Measurements from ENCODE around the gene TMEM267. TPM values are rescaled to one million over a fixed set of nuclear protein-coding genes. Genes with fewer than 3 reads are reported as not detected.

TMEM267 gene
- total and polyA plus RNA-seq, 2 of the 4 experiments (the other 2 are of a cell fraction), result 9.2 to 12.0 TPM

DNA sequence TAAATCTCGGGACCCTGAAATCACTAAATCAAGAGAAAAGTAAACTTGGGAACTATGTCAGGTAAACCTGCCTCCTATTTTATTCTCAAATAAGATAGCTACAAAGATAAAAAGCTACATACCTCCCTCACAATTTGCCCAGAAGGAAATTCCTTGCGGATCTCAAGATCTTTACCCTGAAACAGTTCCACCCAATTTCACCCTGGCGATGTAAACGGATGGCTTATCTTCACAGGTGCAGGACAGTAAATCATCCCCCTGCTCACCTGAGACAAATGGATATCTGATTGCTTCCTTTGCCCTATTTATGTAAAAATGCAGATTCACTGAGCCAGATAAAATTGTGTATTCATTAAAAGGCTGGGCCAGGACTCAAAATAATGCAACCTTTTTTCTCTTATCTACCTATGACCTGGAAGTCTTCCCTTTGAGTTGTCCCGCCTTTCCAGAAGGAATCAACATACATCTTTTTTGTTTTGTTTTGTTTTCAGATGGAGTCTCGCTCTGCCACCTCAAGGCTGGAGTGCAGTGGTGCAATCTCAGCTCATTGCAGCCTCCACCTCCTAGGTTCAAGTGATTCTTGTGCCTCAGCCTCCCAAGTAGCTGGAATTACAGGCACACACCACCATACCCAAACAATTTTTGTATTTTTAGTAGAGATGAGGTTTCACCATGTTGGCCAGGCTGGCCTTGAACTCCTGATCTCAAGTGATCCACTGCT lies 13.8 kb downstream of the TMEM267 start:
- Histone ChIP-seq H2BK120ac (ENCODE audit: low read depth, low read length) (no peak overlapping the region), H4K8ac (ENCODE audit: low read depth in 2 of 2, low read length in 2 of 2) (no peak overlapping the region), H3K4me1 (ENCODE audit: control insufficient read depth, insufficient read depth, low read length) (no peaks in the 10 kb centered on the region), H3K27ac (ENCODE audit: insufficient read depth, low read length) (no peak overlapping the region), H3K9me1 (ENCODE audit: insufficient read depth, low read length) (no peaks in the 10 kb centered on the region), H3K4me2 (ENCODE audit: low read depth, low read length) (no peak overlapping the region), H2AK5ac (ENCODE audit: low read depth, low read length) (no peak overlapping the region), H4K20me1 (ENCODE audit: insufficient read depth, low read length) (no peaks in the 10 kb centered on the region), H2AFZ (replicated peaks; ENCODE audit: low read length, poor library complexity) (no peak overlapping the region), H4K91ac (ENCODE audit: insufficient read depth, low read depth, low read length) (no peak overlapping the region), H2BK15ac (ENCODE audit: low read depth, low read length) (no peak overlapping the region), H3K56ac (ENCODE audit: extremely low read depth, insufficient read depth, low read length) (no peak overlapping the region), H2BK20ac (ENCODE audit: low read depth, low read length) (no peak overlapping the region), H3K14ac (replicated peaks; ENCODE audit: low read depth, low read length) (no peak overlapping the region), H3K36me3 (ENCODE audit: control insufficient read depth, insufficient read depth, low read length) (peaks cover 2% of the 10 kb centered on the region; the same call in 1 of the 2 replicates), H3K9me3 (ENCODE audit: control insufficient read depth, insufficient read depth, low read length) (peaks cover 3% of the 10 kb centered on the region), H3K23ac (ENCODE audit: low read depth, low read length) (no peak overlapping the region), H2BK5ac (ENCODE audit: low read depth, low read length, poor library complexity, severe bottlenecking) (no peak overlapping the region), H3K79me1 (ENCODE audit: low read depth in 1 of 2, low read length in 2 of 2) (peaks cover 4 to 7% of the 10 kb centered on the region in 2 experiments; a peak in 1 of 4 replicates), H4K5ac (ENCODE audit: low read depth, low read length) (no peak overlapping the region), H3K18ac (ENCODE audit: low read depth, low read length) (no peak overlapping the region), H3K4ac (ENCODE audit: low read depth, low read length) (no peak overlapping the region), H3K27me3 (ENCODE audit: control insufficient read depth, insufficient read depth, low read length) (no peaks in the 10 kb centered on the region), H2AK9ac (replicated peaks; ENCODE audit: low read depth, low read length, poor library complexity) (no peak overlapping the region), H3K9ac (ENCODE audit: low read depth, low read length) (no peak overlapping the region), H3K4me3 (ENCODE audit: insufficient read depth, low read depth, low read length) (no peak overlapping the region)
- intact Hi-C loops (cut with micrococcal nuclease), result no loop called here
- dilution Hi-C loops (cut with HindIII; ENCODE audit: low sequenced_read_pairs, unreplicated experiment), result no loop called here
- TF ChIP-seq CHD1 (IDR thresholded peaks at IDR 0.05; ENCODE audit: low read depth, low read length) (no peak), BHLHE40 (IDR thresholded peaks at IDR 0.05; ENCODE audit: low read depth, low read length) (no peak), RFX5 (IDR thresholded peaks at IDR 0.05; ENCODE audit: low read depth, low read length) (no peak), RAD21 (IDR thresholded peaks at IDR 0.05; ENCODE audit: low read length) (no peak)
- TF ChIP-seq, protein P1, sequence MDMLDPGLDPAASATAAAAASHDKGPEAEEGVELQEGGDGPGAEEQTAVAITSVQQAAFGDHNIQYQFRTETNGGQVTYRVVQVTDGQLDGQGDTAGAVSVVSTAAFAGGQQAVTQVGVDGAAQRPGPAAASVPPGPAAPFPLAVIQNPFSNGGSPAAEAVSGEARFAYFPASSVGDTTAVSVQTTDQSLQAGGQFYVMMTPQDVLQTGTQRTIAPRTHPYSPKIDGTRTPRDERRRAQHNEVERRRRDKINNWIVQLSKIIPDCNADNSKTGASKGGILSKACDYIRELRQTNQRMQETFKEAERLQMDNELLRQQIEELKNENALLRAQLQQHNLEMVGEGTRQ (IDR thresholded peaks at IDR 0.05; ENCODE audit: low read depth, low read length), result no peak
- TF ChIP-seq, protein P2, sequence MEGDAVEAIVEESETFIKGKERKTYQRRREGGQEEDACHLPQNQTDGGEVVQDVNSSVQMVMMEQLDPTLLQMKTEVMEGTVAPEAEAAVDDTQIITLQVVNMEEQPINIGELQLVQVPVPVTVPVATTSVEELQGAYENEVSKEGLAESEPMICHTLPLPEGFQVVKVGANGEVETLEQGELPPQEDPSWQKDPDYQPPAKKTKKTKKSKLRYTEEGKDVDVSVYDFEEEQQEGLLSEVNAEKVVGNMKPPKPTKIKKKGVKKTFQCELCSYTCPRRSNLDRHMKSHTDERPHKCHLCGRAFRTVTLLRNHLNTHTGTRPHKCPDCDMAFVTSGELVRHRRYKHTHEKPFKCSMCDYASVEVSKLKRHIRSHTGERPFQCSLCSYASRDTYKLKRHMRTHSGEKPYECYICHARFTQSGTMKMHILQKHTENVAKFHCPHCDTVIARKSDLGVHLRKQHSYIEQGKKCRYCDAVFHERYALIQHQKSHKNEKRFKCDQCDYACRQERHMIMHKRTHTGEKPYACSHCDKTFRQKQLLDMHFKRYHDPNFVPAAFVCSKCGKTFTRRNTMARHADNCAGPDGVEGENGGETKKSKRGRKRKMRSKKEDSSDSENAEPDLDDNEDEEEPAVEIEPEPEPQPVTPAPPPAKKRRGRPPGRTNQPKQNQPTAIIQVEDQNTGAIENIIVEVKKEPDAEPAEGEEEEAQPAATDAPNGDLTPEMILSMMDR (conservative IDR thresholded peaks at IDR 0.05; ENCODE audit: low read depth, low read length), result no peak
- POLR2A ChIA-PET (ENCODE audit: unreplicated experiment), result no interaction called here
- no CpG with 5 or more reads among the region's 6 CpGs for WGBS, 2 experiments (ENCODE audit: extremely low coverage in 2 of 2, insufficient read length in 1 of 2)
- ATAC-seq (ENCODE audit: low read depth) (no peak), DNase-seq (no peak)
- no TSS peak for BruUV-seq (replicated peaks)
- CTCF ChIA-PET, result interaction anchor here (0.7 kb wide), 1 partner anchor 149 kb away, joined by 4 read pairs; no protein-coding TSS in a partner anchor
- in situ Hi-C loops (cut with MboI; ENCODE audit: low sequenced_read_pairs), result no loop called here

Data from IMR-90 (cell line).